ENCODE data around the gene OR2T3.
"Not testable (repeated sequence)": the region's sequence is repeated elsewhere in the genome, so short reads cannot be mapped to it uniquely, and the experiment has no call there.

DNA sequence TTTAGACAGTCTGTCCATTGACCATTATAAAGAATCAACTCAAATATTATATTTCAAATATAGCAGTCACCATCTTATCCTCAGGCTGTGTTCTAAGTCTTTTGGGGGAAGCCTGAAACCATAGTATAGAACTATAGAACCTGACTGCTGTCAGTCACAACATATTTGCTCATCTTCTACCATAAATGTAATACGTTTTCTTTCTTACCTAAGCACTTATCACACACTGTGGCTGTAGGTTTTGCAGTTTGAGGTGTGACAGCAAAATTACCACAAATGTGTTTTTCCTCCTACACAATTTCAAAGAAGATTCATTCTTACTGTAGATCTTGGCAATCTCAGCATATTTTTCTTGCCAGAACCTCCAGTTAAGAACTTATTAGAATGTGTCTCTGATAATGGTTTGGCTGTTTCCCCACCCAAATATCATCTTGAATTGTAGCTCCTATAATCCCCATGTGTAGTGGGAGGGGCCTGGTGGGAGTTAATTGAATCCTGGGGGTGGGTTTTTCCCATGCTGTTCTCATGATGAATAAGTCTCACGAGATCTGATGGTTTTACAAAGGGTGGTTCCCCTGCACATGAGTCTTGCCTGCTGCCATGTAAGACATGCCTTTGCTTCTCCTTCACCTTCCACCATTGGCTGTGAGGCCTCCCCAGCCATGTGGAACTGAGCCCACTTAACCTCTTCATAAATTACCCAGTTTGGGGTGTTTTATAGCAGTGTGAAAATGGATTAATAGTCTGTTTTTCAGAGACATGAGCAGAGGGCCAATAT is 30.5 kb upstream of the OR2T3 start:
- TF ChIP-seq, protein P1, sequence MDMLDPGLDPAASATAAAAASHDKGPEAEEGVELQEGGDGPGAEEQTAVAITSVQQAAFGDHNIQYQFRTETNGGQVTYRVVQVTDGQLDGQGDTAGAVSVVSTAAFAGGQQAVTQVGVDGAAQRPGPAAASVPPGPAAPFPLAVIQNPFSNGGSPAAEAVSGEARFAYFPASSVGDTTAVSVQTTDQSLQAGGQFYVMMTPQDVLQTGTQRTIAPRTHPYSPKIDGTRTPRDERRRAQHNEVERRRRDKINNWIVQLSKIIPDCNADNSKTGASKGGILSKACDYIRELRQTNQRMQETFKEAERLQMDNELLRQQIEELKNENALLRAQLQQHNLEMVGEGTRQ (IDR thresholded peaks at IDR 0.05; ENCODE audit: borderline replicate concordance, low read depth, low read length) = not testable (repeated sequence)
- TF ChIP-seq, protein P2, sequence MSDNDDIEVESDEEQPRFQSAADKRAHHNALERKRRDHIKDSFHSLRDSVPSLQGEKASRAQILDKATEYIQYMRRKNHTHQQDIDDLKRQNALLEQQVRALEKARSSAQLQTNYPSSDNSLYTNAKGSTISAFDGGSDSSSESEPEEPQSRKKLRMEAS (IDR thresholded peaks at IDR 0.05; ENCODE audit: low read depth) = not testable (repeated sequence)
- TF ChIP-seq, protein P3, sequence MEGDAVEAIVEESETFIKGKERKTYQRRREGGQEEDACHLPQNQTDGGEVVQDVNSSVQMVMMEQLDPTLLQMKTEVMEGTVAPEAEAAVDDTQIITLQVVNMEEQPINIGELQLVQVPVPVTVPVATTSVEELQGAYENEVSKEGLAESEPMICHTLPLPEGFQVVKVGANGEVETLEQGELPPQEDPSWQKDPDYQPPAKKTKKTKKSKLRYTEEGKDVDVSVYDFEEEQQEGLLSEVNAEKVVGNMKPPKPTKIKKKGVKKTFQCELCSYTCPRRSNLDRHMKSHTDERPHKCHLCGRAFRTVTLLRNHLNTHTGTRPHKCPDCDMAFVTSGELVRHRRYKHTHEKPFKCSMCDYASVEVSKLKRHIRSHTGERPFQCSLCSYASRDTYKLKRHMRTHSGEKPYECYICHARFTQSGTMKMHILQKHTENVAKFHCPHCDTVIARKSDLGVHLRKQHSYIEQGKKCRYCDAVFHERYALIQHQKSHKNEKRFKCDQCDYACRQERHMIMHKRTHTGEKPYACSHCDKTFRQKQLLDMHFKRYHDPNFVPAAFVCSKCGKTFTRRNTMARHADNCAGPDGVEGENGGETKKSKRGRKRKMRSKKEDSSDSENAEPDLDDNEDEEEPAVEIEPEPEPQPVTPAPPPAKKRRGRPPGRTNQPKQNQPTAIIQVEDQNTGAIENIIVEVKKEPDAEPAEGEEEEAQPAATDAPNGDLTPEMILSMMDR (IDR thresholded peaks at IDR 0.05) = not testable (repeated sequence)
- not testable (repeated sequence) for TF ChIP-seq RXRA (IDR thresholded peaks at IDR 0.05; ENCODE audit: borderline replicate concordance, low read depth); TAF1 (IDR thresholded peaks at IDR 0.05; ENCODE audit: borderline replicate concordance, low read depth, low read length); YY1 (IDR thresholded peaks at IDR 0.05; ENCODE audit: low read depth); GABPA (IDR thresholded peaks at IDR 0.05; ENCODE audit: low read depth); RAD21 (IDR thresholded peaks at IDR 0.05; ENCODE audit: low read length); FOXJ3 (CRISPR knock-in tag; IDR thresholded peaks at IDR 0.05); POLR2AphosphoS5 (IDR thresholded peaks at IDR 0.05; ENCODE audit: low read depth, low read length); EP300 (IDR thresholded peaks at IDR 0.05; ENCODE audit: borderline replicate concordance in 1 of 2, low read depth in 1 of 2, low read length in 1 of 2); NFIC (IDR thresholded peaks at IDR 0.05; ENCODE audit: borderline replicate concordance); MXI1 (IDR thresholded peaks at IDR 0.05; ENCODE audit: low read depth, low read length)
- TF ChIP-seq, protein P4, sequence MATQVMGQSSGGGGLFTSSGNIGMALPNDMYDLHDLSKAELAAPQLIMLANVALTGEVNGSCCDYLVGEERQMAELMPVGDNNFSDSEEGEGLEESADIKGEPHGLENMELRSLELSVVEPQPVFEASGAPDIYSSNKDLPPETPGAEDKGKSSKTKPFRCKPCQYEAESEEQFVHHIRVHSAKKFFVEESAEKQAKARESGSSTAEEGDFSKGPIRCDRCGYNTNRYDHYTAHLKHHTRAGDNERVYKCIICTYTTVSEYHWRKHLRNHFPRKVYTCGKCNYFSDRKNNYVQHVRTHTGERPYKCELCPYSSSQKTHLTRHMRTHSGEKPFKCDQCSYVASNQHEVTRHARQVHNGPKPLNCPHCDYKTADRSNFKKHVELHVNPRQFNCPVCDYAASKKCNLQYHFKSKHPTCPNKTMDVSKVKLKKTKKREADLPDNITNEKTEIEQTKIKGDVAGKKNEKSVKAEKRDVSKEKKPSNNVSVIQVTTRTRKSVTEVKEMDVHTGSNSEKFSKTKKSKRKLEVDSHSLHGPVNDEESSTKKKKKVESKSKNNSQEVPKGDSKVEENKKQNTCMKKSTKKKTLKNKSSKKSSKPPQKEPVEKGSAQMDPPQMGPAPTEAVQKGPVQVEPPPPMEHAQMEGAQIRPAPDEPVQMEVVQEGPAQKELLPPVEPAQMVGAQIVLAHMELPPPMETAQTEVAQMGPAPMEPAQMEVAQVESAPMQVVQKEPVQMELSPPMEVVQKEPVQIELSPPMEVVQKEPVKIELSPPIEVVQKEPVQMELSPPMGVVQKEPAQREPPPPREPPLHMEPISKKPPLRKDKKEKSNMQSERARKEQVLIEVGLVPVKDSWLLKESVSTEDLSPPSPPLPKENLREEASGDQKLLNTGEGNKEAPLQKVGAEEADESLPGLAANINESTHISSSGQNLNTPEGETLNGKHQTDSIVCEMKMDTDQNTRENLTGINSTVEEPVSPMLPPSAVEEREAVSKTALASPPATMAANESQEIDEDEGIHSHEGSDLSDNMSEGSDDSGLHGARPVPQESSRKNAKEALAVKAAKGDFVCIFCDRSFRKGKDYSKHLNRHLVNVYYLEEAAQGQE (IDR thresholded peaks at IDR 0.05; ENCODE audit: low read depth, low read length) = not testable (repeated sequence)
